Measurements from ENCODE around the gene ELAVL2. TPM values are rescaled to one million over a fixed set of nuclear protein-coding genes. Genes with fewer than 3 reads are reported as not detected.

ELAVL2 gene
- total RNA-seq, 1 donor from 2014 or later, result 0.37 TPM

DNA sequence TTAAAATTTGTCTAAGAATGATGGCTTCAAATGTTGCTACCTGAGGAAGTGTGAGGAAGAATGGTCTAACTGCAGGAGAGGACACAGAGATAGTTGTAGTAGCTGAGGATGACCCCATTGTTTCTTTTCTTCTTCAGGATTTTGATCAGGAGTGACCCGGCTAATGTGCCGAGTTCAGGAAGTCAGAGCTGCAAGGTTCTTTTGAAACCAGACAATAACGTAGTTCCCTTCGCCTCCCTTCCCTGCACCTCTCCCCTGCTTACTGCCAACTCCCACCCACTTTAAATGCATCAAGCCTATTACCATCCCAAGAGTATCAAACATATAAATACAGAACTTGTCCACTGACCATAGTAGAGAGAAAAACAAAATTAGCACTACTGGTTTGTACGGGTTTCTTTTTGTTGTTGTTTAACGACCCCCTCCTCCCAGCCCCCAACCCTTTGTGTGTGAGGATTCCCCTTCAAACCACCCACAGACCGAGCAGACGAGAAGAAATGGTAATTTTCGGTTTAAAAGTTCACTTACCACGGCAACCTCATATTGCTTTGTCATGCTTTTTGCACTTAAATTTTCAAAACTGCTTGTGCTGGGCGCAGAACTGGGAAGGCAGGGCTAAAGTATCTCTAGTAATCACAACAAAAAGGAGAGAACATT lies 23.5 kb upstream of the ELAVL2 start:
- TF ChIP-seq, protein P1, sequence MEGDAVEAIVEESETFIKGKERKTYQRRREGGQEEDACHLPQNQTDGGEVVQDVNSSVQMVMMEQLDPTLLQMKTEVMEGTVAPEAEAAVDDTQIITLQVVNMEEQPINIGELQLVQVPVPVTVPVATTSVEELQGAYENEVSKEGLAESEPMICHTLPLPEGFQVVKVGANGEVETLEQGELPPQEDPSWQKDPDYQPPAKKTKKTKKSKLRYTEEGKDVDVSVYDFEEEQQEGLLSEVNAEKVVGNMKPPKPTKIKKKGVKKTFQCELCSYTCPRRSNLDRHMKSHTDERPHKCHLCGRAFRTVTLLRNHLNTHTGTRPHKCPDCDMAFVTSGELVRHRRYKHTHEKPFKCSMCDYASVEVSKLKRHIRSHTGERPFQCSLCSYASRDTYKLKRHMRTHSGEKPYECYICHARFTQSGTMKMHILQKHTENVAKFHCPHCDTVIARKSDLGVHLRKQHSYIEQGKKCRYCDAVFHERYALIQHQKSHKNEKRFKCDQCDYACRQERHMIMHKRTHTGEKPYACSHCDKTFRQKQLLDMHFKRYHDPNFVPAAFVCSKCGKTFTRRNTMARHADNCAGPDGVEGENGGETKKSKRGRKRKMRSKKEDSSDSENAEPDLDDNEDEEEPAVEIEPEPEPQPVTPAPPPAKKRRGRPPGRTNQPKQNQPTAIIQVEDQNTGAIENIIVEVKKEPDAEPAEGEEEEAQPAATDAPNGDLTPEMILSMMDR (IDR thresholded peaks at IDR 0.05), result no peak
- no peak for DNase-seq (ENCODE audit: low spot score)
- Mint-ChIP-seq H3K9me3 (ENCODE audit: low read depth) (no peaks in the 10 kb centered on the region), H3K36me3 (ENCODE audit: low read depth) (no peaks in the 10 kb centered on the region), H3K27ac (ENCODE audit: unreplicated experiment) (no peak overlapping the region), H3K4me1 (ENCODE audit: low read depth) (peaks cover 20% of the 10 kb centered on the region), H3K27me3 (ENCODE audit: low read depth) (peaks cover 28% of the 10 kb centered on the region), H3K4me3 (ENCODE audit: unreplicated experiment) (peak overlapping the region; percentile 26)

DNA sequence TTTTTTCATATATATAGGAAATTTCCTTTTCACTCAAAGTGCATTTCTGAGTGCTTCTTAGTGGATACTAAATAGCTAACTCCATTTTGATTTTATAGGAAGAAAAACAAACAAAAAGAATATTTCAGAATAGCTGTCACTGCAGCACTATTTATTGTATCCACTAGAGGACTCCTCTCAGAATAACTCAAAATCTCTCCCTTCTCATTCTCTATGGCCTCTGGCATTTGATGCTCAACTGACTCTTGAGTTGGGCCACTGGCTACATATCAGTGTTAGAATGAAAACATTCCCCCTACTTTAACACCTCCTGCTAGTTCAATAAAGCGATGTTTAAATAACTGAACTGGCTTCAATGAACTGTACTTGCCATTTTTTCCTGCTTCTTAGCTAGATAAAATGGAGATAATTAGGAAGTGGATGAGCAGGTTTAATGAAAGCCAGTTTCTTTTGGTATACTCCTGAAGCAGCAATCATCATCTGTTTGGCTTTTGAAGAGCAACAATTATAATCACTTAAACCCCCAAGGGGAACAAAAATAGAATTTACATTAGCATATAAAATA lies 16.6 kb upstream of the ELAVL2 start:
- peaks cover 16% of the 10 kb centered on the region for H3K27me3 Mint-ChIP-seq (ENCODE audit: low read depth)
- DNase-seq (ENCODE audit: low spot score), result no peak
- H3K4me1 Mint-ChIP-seq (ENCODE audit: low read depth), result no peaks in the 10 kb centered on the region
- no peaks in the 10 kb centered on the region for H3K9me3 Mint-ChIP-seq (ENCODE audit: low read depth)
- H3K36me3 Mint-ChIP-seq (ENCODE audit: low read depth), result no peaks in the 10 kb centered on the region
- H3K27ac Mint-ChIP-seq (ENCODE audit: unreplicated experiment), result no peak overlapping the region
- TF ChIP-seq, protein P1 (IDR thresholded peaks at IDR 0.05), result no peak
- no peak overlapping the region for H3K4me3 Mint-ChIP-seq (ENCODE audit: unreplicated experiment)

DNA sequence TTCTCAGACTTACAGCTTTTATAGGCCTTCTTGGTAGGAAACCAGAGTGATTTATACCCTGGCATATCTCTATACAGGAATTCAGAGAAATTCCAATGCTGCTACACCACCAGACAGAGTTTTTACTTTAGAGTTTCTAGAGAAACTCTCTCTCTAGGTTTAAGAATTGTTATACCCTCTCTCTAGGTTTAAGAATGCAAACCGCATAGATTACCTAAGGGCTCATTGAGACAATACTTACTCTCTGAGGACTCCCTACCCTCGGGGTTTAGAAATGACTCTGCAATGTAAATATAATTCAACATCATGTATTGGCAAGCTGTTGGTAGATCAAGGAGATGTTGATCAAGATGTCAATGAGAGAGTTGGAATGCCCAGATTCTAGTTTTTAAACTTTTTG lies 15.3 kb upstream of the ELAVL2 start:
- H3K27ac Mint-ChIP-seq (ENCODE audit: unreplicated experiment), result no peak overlapping the region
- no peaks in the 10 kb centered on the region for H3K9me3 Mint-ChIP-seq (ENCODE audit: low read depth)
- DNase-seq (ENCODE audit: low spot score), result no peak
- no peaks in the 10 kb centered on the region for H3K4me1 Mint-ChIP-seq (ENCODE audit: low read depth)
- H3K36me3 Mint-ChIP-seq (ENCODE audit: low read depth), result no peaks in the 10 kb centered on the region
- TF ChIP-seq, protein P1 (IDR thresholded peaks at IDR 0.05), result no peak
- H3K27me3 Mint-ChIP-seq (ENCODE audit: low read depth), result peaks cover 19% of the 10 kb centered on the region
- H3K4me3 Mint-ChIP-seq (ENCODE audit: unreplicated experiment), result no peak overlapping the region

DNA sequence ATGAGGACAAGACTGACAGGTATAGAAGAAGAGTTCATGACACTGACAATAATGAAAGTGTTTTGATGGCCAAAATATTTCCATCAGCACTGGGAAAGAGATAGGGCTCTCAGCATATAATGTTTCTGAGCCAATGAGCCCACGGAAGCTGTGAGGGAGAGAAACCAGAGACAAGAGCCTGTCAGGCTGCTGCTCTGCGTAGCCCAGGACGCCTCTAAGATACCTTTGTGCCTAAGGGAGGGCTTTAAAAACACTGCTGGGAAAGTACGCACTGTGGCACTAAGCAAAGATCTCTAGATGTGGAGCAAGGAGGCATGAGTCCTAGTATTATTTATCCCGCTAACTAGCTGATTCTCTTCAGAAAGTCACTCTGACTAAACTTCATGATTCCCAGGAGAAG lies 11.0 kb upstream of the ELAVL2 start:
- Mint-ChIP-seq H3K4me3 (ENCODE audit: unreplicated experiment) (no peak overlapping the region), H3K36me3 (ENCODE audit: low read depth) (no peaks in the 10 kb centered on the region), H3K27me3 (ENCODE audit: low read depth) (peaks cover 22% of the 10 kb centered on the region), H3K27ac (ENCODE audit: unreplicated experiment) (no peak overlapping the region), H3K9me3 (ENCODE audit: low read depth) (no peaks in the 10 kb centered on the region), H3K4me1 (ENCODE audit: low read depth) (no peaks in the 10 kb centered on the region)
- TF ChIP-seq, protein P1 (IDR thresholded peaks at IDR 0.05), result no peak
- no peak for DNase-seq (ENCODE audit: low spot score)

DNA sequence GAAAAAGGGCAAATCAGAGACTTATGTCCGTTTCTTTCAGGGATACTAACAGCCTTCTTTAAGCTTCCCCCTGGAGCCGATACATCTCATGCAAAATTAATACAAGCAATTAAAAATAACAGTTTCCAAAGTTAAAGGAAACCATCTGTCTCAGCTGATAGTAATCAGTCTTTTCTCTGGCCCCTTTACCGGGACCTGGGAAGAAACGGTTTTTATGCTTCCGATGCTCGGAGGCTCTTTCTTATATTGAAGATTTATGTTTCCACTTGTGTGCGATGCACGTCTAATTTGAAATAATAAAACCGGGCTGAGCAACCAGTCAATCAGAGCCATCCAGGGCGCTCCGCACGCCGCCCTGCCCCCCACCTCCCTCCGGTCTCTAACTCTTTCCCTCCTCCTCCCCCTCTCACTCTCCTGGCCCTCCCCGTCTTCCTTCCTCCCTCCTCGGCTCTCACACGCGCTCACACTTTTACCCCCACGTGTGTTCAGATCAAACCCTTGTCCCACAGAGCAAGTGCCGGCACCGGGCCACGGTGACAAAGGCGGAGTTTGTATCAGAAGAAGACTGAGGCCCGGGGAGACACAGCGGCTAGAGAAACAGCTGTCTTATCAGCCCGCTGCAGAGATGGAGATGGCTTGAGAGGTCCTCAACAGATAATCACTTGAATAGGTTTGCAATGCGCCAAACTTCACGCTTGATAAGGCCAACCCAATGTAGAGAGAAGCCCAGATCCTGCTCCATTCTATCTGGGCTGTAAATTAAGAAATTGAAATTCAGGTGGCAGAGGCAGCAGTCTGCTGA lies 5.1 kb upstream of the ELAVL2 start:
- Mint-ChIP-seq H3K27ac (ENCODE audit: unreplicated experiment) (no peak overlapping the region), H3K9me3 (ENCODE audit: low read depth) (no peaks in the 10 kb centered on the region), H3K4me1 (ENCODE audit: low read depth) (peaks cover 4% of the 10 kb centered on the region), H3K27me3 (ENCODE audit: low read depth) (peaks cover 43% of the 10 kb centered on the region), H3K36me3 (ENCODE audit: low read depth) (peaks cover 3% of the 10 kb centered on the region), H3K4me3 (ENCODE audit: unreplicated experiment) (no peak overlapping the region)
- TF ChIP-seq, protein P1 (IDR thresholded peaks at IDR 0.05), result no peak
- DNase-seq (ENCODE audit: low spot score), result no peak

All from chondrocyte (in vitro differentiated cells).